GM12872 (cell line): ENCODE measurements around the gene GLRA2.

ENCODE experiments used
- CTCF ChIP-seq: IDR thresholded peaks from 3 replicates; pipeline ENCODE4 v1.5.1; 2011; ENCODE audit warnings: low read depth, mild to moderate bottlenecking, low read length, moderate library complexity; ENCODE audit not compliant: insufficient read depth

The GLRA2 gene

GRCh38 chrX:14591976-14592375 is 62.6 kb downstream of the GLRA2 start:
- no peak for TF ChIP-seq CTCF

- TF ChIP-seq CTCF = no peak
These were observed 65.2 kb downstream of the GLRA2 start for GRCh38 chrX:14594521-14594920.

GRCh38 chrX:14598330-14598729 is 69.0 kb downstream of the GLRA2 start:
- no peak for TF ChIP-seq CTCF

- no peak for TF ChIP-seq CTCF
These were observed 78.2 kb downstream of the GLRA2 start for GRCh38 chrX:14607446-14607985.

- TF ChIP-seq CTCF = no peak
These were observed 87.0 kb downstream of the GLRA2 start for GRCh38 chrX:14616301-14616700.

- TF ChIP-seq CTCF = no peak
These were observed 87.5 kb downstream of the GLRA2 start for GRCh38 chrX:14616836-14617235.

GRCh38 chrX:14618177-14618965 is 89.0 kb downstream of the GLRA2 start:
- TF ChIP-seq CTCF = no peak
